ENCODE measurements around the gene MRPL41.
"Not testable (repeated sequence)": the region's sequence is repeated elsewhere in the genome, so short reads cannot be mapped to it uniquely, and the experiment has no call there.

Gene MRPL41

GRCh38 chr9:137509198-137509597, 42.5 kb upstream of the MRPL41 start:
- no peaks in the 10 kb centered on the region for H3K9me2 ChIP-seq (replicated peaks; ENCODE audit: low read depth, low read length)
- no peaks in the 10 kb centered on the region for H3K9me3 ChIP-seq (ENCODE audit: insufficient read depth, low read depth, low read length)
- no peak overlapping the region for H3K4me2 ChIP-seq (ENCODE audit: low read depth, low read length, poor library complexity, severe bottlenecking)
- H3F3A ChIP-seq (ENCODE audit: low read depth): no peaks in the 10 kb centered on the region
- H3K4me1 ChIP-seq (ENCODE audit: insufficient read depth, low read length, poor library complexity, severe bottlenecking): no peaks in the 10 kb centered on the region
- no peaks in the 10 kb centered on the region for H4K20me1 ChIP-seq (ENCODE audit: insufficient read depth, low read length, poor library complexity, severe bottlenecking)
- no peak overlapping the region for H3K4me3 ChIP-seq (ENCODE audit: low read length, poor library complexity, severe bottlenecking)
- no peaks in the 10 kb centered on the region for H3K79me2 ChIP-seq (ENCODE audit: insufficient read depth, low read length)
- H3K27me3 ChIP-seq (ENCODE audit: insufficient read depth, low read length, poor library complexity, severe bottlenecking): no peaks in the 10 kb centered on the region
- no peak for TF ChIP-seq CTCF (conservative IDR thresholded peaks at IDR 0.05; ENCODE audit: low read length)
- no peak for TF ChIP-seq EZH2phosphoT487 (IDR thresholded peaks at IDR 0.05; ENCODE audit: borderline replicate concordance)
- H3K9ac ChIP-seq (ENCODE audit: low read depth, low read length, poor library complexity, severe bottlenecking): no peak overlapping the region
- H3K36me3 ChIP-seq (ENCODE audit: insufficient read depth, low read length): no peaks in the 10 kb centered on the region
- no peak overlapping the region for H2AFZ ChIP-seq (ENCODE audit: low read length)

GRCh38 chr9:137511126-137511525, 40.6 kb upstream of the MRPL41 start:
- not testable (repeated sequence) for H4K20me1 ChIP-seq (ENCODE audit: insufficient read depth, low read length, poor library complexity, severe bottlenecking); H3F3A ChIP-seq (ENCODE audit: low read depth); H3K4me2 ChIP-seq (ENCODE audit: low read depth, low read length, poor library complexity, severe bottlenecking); H3K79me2 ChIP-seq (ENCODE audit: insufficient read depth, low read length); H3K27me3 ChIP-seq (ENCODE audit: insufficient read depth, low read length, poor library complexity, severe bottlenecking); H3K9ac ChIP-seq (ENCODE audit: low read depth, low read length, poor library complexity, severe bottlenecking); H3K9me3 ChIP-seq (ENCODE audit: insufficient read depth, low read depth, low read length); H3K4me1 ChIP-seq (ENCODE audit: insufficient read depth, low read length, poor library complexity, severe bottlenecking); H3K36me3 ChIP-seq (ENCODE audit: insufficient read depth, low read length); H3K4me3 ChIP-seq (ENCODE audit: low read length, poor library complexity, severe bottlenecking); H2AFZ ChIP-seq (ENCODE audit: low read length); H3K9me2 ChIP-seq (replicated peaks; ENCODE audit: low read depth, low read length)

- TF ChIP-seq EZH2phosphoT487 (IDR thresholded peaks at IDR 0.05; ENCODE audit: borderline replicate concordance) (no peak), CTCF (conservative IDR thresholded peaks at IDR 0.05; ENCODE audit: low read length) (no peak)
- H3F3A ChIP-seq (ENCODE audit: low read depth): no peaks in the 10 kb centered on the region; the same call in 1 of the 2 replicates
- no peak overlapping the region for H2AFZ ChIP-seq (ENCODE audit: low read length)
- no peaks in the 10 kb centered on the region for H3K27me3 ChIP-seq (ENCODE audit: insufficient read depth, low read length, poor library complexity, severe bottlenecking)
- H3K4me2 ChIP-seq (ENCODE audit: low read depth, low read length, poor library complexity, severe bottlenecking): no peak overlapping the region
- H3K9me3 ChIP-seq (ENCODE audit: insufficient read depth, low read depth, low read length): no peaks in the 10 kb centered on the region
- H3K79me2 ChIP-seq (ENCODE audit: insufficient read depth, low read length): no peaks in the 10 kb centered on the region
- no peak overlapping the region for H3K9ac ChIP-seq (ENCODE audit: low read depth, low read length, poor library complexity, severe bottlenecking)
- no peaks in the 10 kb centered on the region for H4K20me1 ChIP-seq (ENCODE audit: insufficient read depth, low read length, poor library complexity, severe bottlenecking)
- H3K4me1 ChIP-seq (ENCODE audit: insufficient read depth, low read length, poor library complexity, severe bottlenecking): no peaks in the 10 kb centered on the region
- H3K9me2 ChIP-seq (replicated peaks; ENCODE audit: low read depth, low read length): no peaks in the 10 kb centered on the region
- no peak overlapping the region for H3K4me3 ChIP-seq (ENCODE audit: low read length, poor library complexity, severe bottlenecking)
- no peaks in the 10 kb centered on the region for H3K36me3 ChIP-seq (ENCODE audit: insufficient read depth, low read length)
These were observed 39.8 kb upstream of the MRPL41 start for GRCh38 chr9:137511758-137512463.

- H4K20me1 ChIP-seq (ENCODE audit: insufficient read depth, low read length, poor library complexity, severe bottlenecking); H3F3A ChIP-seq (ENCODE audit: low read depth); H3K9me3 ChIP-seq (ENCODE audit: insufficient read depth, low read depth, low read length); H3K27me3 ChIP-seq (ENCODE audit: insufficient read depth, low read length, poor library complexity, severe bottlenecking); H3K4me3 ChIP-seq (ENCODE audit: low read length, poor library complexity, severe bottlenecking); H3K4me2 ChIP-seq (ENCODE audit: low read depth, low read length, poor library complexity, severe bottlenecking); H3K9me2 ChIP-seq (replicated peaks; ENCODE audit: low read depth, low read length); H3K9ac ChIP-seq (ENCODE audit: low read depth, low read length, poor library complexity, severe bottlenecking); H3K36me3 ChIP-seq (ENCODE audit: insufficient read depth, low read length); H2AFZ ChIP-seq (ENCODE audit: low read length); H3K79me2 ChIP-seq (ENCODE audit: insufficient read depth, low read length); H3K4me1 ChIP-seq (ENCODE audit: insufficient read depth, low read length, poor library complexity, severe bottlenecking): not testable (repeated sequence)
These were observed 38.5 kb upstream of the MRPL41 start for GRCh38 chr9:137513136-137513535.

- not testable (repeated sequence) for H3K9ac ChIP-seq (ENCODE audit: low read depth, low read length, poor library complexity, severe bottlenecking); H3K36me3 ChIP-seq (ENCODE audit: insufficient read depth, low read length); H4K20me1 ChIP-seq (ENCODE audit: insufficient read depth, low read length, poor library complexity, severe bottlenecking); H3K4me2 ChIP-seq (ENCODE audit: low read depth, low read length, poor library complexity, severe bottlenecking); H3F3A ChIP-seq (ENCODE audit: low read depth); H3K27me3 ChIP-seq (ENCODE audit: insufficient read depth, low read length, poor library complexity, severe bottlenecking); H3K9me3 ChIP-seq (ENCODE audit: insufficient read depth, low read depth, low read length); H3K4me1 ChIP-seq (ENCODE audit: insufficient read depth, low read length, poor library complexity, severe bottlenecking); H3K79me2 ChIP-seq (ENCODE audit: insufficient read depth, low read length); H3K4me3 ChIP-seq (ENCODE audit: low read length, poor library complexity, severe bottlenecking); H2AFZ ChIP-seq (ENCODE audit: low read length); H3K9me2 ChIP-seq (replicated peaks; ENCODE audit: low read depth, low read length)
These were observed 37.7 kb upstream of the MRPL41 start for GRCh38 chr9:137513801-137514570.

Data from Loucy (cell line).